Cardiac muscle cell (in vitro differentiated cells and primary cell): ENCODE data around the gene NRROS. TPM values are rescaled to one million over a fixed set of nuclear protein-coding genes. Genes with fewer than 3 reads are reported as not detected.
"Not testable (repeated sequence)": the region's sequence is repeated elsewhere in the genome, so short reads cannot be mapped to it uniquely, and the experiment has no call there.

ENCODE experiments used
- DNase-seq, 2 donors: peaks; one replicate each; pipeline versions ENCODE4 v3.0.0 to v3.0.0-alpha.2; 2010 to 2017; ENCODE audit warnings: low read depth in 1 of 2, low spot score in 1 of 2
- H3K27ac ChIP-seq: fragments of 200-600 bp; sonication (generic); 2 replicates; pipeline ENCODE4 v1.5.1; 2016
- H3K27me3 ChIP-seq: fragments of 200-600 bp; sonication (generic); 2 replicates; pipeline ENCODE4 v1.6.0; 2016; ENCODE audit warnings: control low read depth
- H3K36me3 ChIP-seq: fragments of 200-600 bp; sonication (generic); 2 replicates; pipeline ENCODE4 v1.5.1; 2016; ENCODE audit warnings: control low read depth
- H3K4me1 ChIP-seq: fragments of 200-600 bp; sonication (generic); 2 replicates; pipeline ENCODE4 v1.8.1; 2017; ENCODE audit warnings: low read depth, mild to moderate bottlenecking, mixed run types
- H3K4me3 ChIP-seq: fragments of 200-600 bp; sonication (generic); 2 replicates; pipeline ENCODE4 v1.5.1; 2016; ENCODE audit warnings: mild to moderate bottlenecking
- H3K9me3 ChIP-seq: fragments of 200-600 bp; sonication (generic); 2 replicates; pipeline ENCODE4 v1.5.1; 2017; ENCODE audit warnings: low read depth, mild to moderate bottlenecking, control low read depth
- polyA plus RNA-seq: library from polyadenylated mRNA; unstranded; fragments of >200 nt; fragmentation: Nextera tagmentation; extraction: Ambion mirVana; gene quantifications from 2 replicates; pipeline ENCODE4 v1.2.1, GENCODE V29; 2016
- total RNA-seq: library from RNA; depleted of rRNA; stranded (reverse); fragments of >200 nt; gene quantifications from 2 replicates; pipeline ENCODE4 v1.2.3, GENCODE V29; 2016
- TF ChIP-seq, protein P1 (sequence below): IDR thresholded peaks from 2 replicates; pipeline ENCODE4 v1.5.1; 2012; ENCODE audit warnings: low read depth, mild to moderate bottlenecking, low read length

NRROS gene
- total RNA-seq (1.3 and 1.6 TPM in 2 replicates), polyA plus RNA-seq (not detected in 2 replicates)

DNA sequence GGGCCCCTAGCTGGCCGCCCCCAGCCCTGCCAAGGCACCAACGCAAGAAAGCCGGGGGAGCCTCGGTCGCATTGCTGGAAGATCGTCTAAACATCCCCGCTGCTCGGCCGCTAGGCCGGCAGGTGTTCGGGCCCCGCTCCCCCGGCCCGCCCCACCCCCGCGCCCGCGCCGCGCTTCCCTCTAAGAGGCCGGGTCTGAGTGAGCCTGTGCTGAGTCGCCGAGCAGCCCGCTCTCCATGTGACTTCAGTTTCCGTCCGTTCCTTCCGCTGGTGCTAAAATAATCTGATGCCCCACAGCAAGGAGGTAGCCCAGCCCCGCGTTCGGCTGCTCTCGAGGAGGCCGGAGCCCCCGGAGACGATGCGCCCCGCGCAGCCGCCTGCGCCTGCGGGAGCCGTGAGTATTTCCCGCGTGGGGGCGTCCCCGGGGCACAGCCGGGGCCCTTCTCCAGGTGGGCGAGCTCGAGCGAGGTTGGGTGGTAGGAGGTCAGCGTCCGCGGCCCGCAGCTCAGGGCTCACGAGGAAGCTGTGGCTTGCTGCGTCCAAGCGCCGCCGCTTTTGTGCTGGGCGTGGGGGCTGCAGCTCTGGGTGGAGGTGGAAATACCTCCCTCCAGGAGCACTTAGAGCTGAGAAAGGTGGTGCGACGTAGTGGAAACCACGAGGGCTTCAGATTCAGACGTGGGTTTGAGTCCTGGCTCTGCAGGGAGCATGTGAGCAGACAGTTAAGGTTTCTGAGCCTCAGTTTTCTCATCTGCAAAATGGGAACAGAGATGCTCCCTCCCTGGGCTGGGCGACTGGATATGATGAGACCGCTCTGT is at the start of gene NRROS:
Gene NRROS, plus strand, starts transcription at position 212 of the 814 bp plus-strand sequence. CDS start 14,846 bp downstream, outside the sequence.
- Histone ChIP-seq H3K9me3 (no peaks in the 10 kb centered on the region), H3K27ac (no peak within 1 kb of the TSS), H3K4me1 (no peaks in the 10 kb centered on the region), H3K27me3 (peaks cover 19% of the 10 kb centered on the region), H3K36me3 (no peaks in the 10 kb centered on the region), H3K4me3 (peak within 1 kb of the TSS; percentile 13)
- peak; percentile 65 to 68 for DNase-seq
- TF ChIP-seq, protein P1, sequence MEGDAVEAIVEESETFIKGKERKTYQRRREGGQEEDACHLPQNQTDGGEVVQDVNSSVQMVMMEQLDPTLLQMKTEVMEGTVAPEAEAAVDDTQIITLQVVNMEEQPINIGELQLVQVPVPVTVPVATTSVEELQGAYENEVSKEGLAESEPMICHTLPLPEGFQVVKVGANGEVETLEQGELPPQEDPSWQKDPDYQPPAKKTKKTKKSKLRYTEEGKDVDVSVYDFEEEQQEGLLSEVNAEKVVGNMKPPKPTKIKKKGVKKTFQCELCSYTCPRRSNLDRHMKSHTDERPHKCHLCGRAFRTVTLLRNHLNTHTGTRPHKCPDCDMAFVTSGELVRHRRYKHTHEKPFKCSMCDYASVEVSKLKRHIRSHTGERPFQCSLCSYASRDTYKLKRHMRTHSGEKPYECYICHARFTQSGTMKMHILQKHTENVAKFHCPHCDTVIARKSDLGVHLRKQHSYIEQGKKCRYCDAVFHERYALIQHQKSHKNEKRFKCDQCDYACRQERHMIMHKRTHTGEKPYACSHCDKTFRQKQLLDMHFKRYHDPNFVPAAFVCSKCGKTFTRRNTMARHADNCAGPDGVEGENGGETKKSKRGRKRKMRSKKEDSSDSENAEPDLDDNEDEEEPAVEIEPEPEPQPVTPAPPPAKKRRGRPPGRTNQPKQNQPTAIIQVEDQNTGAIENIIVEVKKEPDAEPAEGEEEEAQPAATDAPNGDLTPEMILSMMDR: no peak

DNA sequence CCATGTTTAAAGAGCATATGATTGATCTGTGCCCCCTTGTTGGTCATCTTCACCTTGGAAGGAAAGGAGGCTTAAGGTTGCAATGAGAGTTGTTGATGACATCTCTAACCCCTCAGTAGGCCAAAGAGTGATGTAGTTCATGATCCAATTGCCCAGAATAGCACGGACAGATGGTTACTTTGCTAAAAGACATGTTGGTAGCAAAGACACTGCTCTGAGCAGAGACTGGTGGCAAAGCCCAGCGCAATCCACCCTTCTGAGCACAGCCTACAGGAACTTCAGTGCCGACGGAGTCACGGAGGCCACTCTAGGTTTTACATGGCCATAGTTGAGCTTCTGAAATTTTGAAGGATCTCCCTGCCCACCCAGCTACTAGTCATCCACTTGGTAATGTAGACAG is 49.2 kb upstream of the NRROS start:
- no peak for DNase-seq
- H3K27ac ChIP-seq: no peak overlapping the region
- no peaks in the 10 kb centered on the region for H3K9me3 ChIP-seq
- TF ChIP-seq, protein P1: no peak
- no peaks in the 10 kb centered on the region for H3K27me3 ChIP-seq
- H3K36me3 ChIP-seq: peaks cover 2% of the 10 kb centered on the region
- no peaks in the 10 kb centered on the region for H3K4me1 ChIP-seq
- H3K4me3 ChIP-seq: no peak overlapping the region

DNA sequence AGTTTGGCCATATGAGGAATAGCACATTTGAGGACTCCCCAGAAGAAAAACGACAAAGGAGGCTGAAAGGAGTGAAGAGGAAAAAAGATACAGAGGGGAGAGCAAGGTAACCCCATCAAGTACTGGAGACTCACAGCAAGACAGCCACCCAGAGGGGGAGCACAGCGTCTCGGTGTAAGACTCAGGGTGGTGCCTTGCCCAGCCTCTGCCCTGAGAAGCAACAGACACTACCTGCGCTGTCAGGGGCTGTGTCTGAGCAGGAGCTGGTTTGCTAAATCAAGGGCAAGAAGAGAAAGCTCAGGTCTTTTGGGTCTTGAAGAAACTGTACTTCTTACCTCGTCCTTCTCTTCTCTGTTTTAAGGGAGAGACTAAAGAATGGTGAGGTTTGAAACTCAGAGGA is 43.1 kb upstream of the NRROS start:
- TF ChIP-seq, protein P1: no peak
- DNase-seq: peak in 1 of 2 donors; percentile 2
- no peaks in the 10 kb centered on the region for H3K36me3 ChIP-seq
- no peaks in the 10 kb centered on the region for H3K9me3 ChIP-seq
- no peaks in the 10 kb centered on the region for H3K27me3 ChIP-seq
- H3K4me1 ChIP-seq: peaks cover 7% of the 10 kb centered on the region
- peak overlapping the region; percentile 30 for H3K27ac ChIP-seq
- no peak overlapping the region for H3K4me3 ChIP-seq

DNA sequence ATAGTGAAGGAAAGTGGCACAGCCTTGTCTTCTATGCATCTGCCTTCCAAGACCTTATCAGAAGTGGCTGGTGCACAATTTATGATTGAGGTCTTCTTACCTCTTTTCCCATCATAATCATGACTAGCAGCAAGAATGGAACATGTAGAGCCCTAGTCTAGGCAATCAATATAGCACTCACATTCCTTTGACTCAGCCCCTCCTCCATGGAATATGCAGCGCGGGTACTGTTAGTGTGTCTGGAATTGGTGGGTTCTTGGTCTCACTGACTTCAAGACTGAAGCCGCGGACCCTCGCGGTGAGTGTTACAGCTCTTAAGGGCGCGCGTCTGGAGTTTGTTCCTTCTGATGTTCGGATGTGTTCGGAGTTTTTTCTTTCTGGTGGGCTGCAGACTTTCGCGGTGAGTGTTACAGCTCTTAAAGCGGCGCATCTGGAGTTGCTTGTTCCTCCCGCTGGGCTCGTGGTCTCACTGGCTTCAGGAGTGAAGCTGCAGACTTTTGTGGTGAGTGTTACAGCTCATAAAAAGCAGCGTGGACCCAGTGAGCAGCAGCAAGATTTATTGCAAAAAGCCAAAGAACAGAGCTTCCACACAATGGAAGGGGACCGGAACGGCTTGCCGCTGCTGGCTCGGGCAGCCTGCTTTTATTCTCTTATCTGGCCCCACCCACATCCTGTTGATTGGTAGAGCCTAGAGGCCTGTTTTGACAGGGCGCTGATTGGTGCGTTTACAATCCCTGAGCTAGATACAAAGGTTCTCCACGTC is 41.3 kb upstream of the NRROS start:
- DNase-seq, H3K27me3 ChIP-seq, H3K27ac ChIP-seq, H3K4me1 ChIP-seq, H3K36me3 ChIP-seq, H3K9me3 ChIP-seq, H3K4me3 ChIP-seq: not testable (repeated sequence)

DNA sequence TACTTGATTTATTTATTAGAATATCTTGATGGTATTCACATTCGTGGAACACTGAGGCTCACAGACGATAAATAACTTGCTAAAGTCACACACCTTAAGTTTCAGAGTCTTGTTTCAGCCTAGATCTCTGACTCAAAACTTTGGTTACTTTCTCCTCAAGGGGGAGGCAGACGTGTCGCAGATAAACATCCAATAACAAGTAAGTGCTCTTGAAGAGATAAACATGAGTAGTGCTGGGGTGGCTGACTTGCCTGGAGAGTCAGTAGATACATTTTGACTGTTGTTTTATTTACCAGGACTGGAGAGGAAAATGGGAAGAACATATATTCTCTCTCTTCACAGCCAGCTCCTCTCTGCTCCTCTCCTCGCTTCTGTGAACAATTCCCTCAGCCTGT is 39.8 kb upstream of the NRROS start:
- H3K4me3 ChIP-seq: no peak overlapping the region
- no peaks in the 10 kb centered on the region for H3K9me3 ChIP-seq
- no peak for DNase-seq
- peaks cover 7% of the 10 kb centered on the region for H3K4me1 ChIP-seq
- peaks cover 2% of the 10 kb centered on the region for H3K27me3 ChIP-seq
- TF ChIP-seq, protein P1: no peak
- no peaks in the 10 kb centered on the region for H3K36me3 ChIP-seq
- H3K27ac ChIP-seq: no peak overlapping the region

DNA sequence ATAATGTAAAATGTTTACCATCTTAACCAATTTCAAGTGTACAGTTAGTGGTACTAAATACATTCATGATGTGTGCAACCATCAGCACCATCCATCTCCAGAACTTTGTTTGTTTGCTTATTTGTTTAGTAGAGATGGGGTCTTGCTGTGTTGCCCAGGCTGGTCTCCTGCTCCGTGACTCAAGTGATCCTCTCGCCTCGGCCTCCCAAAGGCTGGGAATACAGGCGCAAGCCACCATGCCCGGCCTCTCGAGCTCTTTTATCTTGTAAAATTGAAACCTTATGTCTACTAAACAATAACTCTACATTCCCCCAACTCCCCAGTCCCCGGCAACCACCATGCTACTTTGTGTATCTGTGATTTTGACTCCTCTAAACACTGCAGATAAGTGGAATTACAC is 39.1 kb upstream of the NRROS start:
- no peak for DNase-seq
- H3K9me3 ChIP-seq: no peaks in the 10 kb centered on the region
- H3K27ac ChIP-seq: no peak overlapping the region
- H3K4me1 ChIP-seq: peaks cover 7% of the 10 kb centered on the region
- H3K36me3 ChIP-seq: no peaks in the 10 kb centered on the region
- TF ChIP-seq, protein P1: no peak
- H3K27me3 ChIP-seq: peaks cover 2% of the 10 kb centered on the region
- no peak overlapping the region for H3K4me3 ChIP-seq
